ENCODE data around the gene DLEU7.

The DLEU7 gene

GRCh38 chr13:50796463-50796862, 47.0 kb downstream of the DLEU7 start:
- no peak for TF ChIP-seq ZFX (IDR thresholded peaks at IDR 0.05; ENCODE audit: borderline replicate concordance)
- no peak for TF ChIP-seq CTCF (IDR thresholded peaks at IDR 0.05)
- H3K27ac ChIP-seq = no peak overlapping the region

GRCh38 chr13:50794226-50794625, 49.3 kb downstream of the DLEU7 start:
- no peak for TF ChIP-seq ZFX (IDR thresholded peaks at IDR 0.05; ENCODE audit: borderline replicate concordance)
- no peak for TF ChIP-seq CTCF (IDR thresholded peaks at IDR 0.05)

GRCh38 chr13:50793026-50793425, 50.5 kb downstream of the DLEU7 start:
- no peak overlapping the region for H3K27ac ChIP-seq
- TF ChIP-seq ZFX (IDR thresholded peaks at IDR 0.05; ENCODE audit: borderline replicate concordance) (no peak), CTCF (IDR thresholded peaks at IDR 0.05) (no peak)

More at GRCh38 chr13:50794226-50794625, 49.3 kb downstream of the DLEU7 start:
- H3K27ac ChIP-seq = no peak overlapping the region

- TF ChIP-seq CTCF (IDR thresholded peaks at IDR 0.05) (no peak), ZFX (IDR thresholded peaks at IDR 0.05; ENCODE audit: borderline replicate concordance) (no peak)
- H3K27ac ChIP-seq = no peak overlapping the region
Observed at GRCh38 chr13:50788551-50789210, 54.8 kb downstream of the DLEU7 start.

GRCh38 chr13:50787316-50788195, 55.9 kb downstream of the DLEU7 start:
- H3K27ac ChIP-seq = no peak overlapping the region
- no peak for TF ChIP-seq CTCF (IDR thresholded peaks at IDR 0.05)

GRCh38 chr13:50783717-50784290, 59.7 kb downstream of the DLEU7 start:
- TF ChIP-seq CTCF (IDR thresholded peaks at IDR 0.05) (no peak), ZFX (IDR thresholded peaks at IDR 0.05; ENCODE audit: borderline replicate concordance) (no peak)
- no peak overlapping the region for H3K27ac ChIP-seq

- no peak overlapping the region for H3K27ac ChIP-seq
- TF ChIP-seq ZFX (IDR thresholded peaks at IDR 0.05; ENCODE audit: borderline replicate concordance) = no peak
- no peak for TF ChIP-seq CTCF (IDR thresholded peaks at IDR 0.05)
Observed at GRCh38 chr13:50783066-50783465, 60.4 kb downstream of the DLEU7 start.

Data from 22Rv1 (cell line).